ENCODE data around the gene CLNK.

CLNK gene

DNA sequence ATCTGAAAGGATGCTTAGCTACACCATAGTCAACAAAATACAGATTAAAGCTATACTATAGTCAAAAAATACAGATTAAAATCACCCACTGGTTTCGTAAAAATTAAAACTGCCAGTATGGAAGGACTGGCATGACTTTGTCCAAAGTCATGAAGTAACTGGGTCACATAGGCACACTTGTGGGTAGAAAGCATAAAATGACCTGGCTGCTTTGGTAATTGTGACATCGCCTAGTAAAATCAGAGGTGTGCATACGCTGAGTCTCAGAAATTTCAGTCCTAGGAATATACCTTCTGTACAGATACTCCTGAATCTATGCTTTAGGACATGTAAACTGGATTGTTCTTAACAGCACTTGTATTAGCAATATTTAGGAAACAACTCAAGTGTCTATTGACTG is 28.1 kb downstream of the CLNK start:
- TF ChIP-seq, protein P1, sequence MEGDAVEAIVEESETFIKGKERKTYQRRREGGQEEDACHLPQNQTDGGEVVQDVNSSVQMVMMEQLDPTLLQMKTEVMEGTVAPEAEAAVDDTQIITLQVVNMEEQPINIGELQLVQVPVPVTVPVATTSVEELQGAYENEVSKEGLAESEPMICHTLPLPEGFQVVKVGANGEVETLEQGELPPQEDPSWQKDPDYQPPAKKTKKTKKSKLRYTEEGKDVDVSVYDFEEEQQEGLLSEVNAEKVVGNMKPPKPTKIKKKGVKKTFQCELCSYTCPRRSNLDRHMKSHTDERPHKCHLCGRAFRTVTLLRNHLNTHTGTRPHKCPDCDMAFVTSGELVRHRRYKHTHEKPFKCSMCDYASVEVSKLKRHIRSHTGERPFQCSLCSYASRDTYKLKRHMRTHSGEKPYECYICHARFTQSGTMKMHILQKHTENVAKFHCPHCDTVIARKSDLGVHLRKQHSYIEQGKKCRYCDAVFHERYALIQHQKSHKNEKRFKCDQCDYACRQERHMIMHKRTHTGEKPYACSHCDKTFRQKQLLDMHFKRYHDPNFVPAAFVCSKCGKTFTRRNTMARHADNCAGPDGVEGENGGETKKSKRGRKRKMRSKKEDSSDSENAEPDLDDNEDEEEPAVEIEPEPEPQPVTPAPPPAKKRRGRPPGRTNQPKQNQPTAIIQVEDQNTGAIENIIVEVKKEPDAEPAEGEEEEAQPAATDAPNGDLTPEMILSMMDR (IDR thresholded peaks at IDR 0.05; ENCODE audit: low read length, missing control alignments) = no peak
- no peak for DNase-seq (ENCODE audit: low read depth)
- H3K4me3 ChIP-seq (replicated peaks; ENCODE audit: low read depth, low read length) = no peak overlapping the region

DNA sequence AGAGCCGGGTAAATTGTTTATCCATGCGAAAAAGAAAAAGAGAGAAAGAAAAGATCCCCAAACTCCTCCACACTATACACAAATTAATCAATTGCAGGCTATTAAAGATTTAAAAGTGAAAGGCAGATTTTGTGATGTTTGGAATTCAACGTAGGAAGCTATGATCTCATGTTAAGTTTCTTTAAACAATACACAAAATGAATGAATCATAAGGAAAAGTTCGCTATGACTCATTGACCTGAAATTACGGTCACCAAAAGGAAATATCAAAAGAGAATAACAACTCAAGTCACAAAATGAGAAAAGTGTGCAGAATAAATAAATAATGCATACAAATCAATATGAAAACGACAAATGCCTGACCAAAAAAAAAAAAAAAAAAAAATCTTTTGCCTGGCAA is 28.6 kb downstream of the CLNK start:
- TF ChIP-seq, protein P1 (IDR thresholded peaks at IDR 0.05; ENCODE audit: low read length, missing control alignments) = no peak
- H3K4me3 ChIP-seq (replicated peaks; ENCODE audit: low read depth, low read length) = no peak overlapping the region
- peak; percentile 74 for DNase-seq (ENCODE audit: low read depth)

DNA sequence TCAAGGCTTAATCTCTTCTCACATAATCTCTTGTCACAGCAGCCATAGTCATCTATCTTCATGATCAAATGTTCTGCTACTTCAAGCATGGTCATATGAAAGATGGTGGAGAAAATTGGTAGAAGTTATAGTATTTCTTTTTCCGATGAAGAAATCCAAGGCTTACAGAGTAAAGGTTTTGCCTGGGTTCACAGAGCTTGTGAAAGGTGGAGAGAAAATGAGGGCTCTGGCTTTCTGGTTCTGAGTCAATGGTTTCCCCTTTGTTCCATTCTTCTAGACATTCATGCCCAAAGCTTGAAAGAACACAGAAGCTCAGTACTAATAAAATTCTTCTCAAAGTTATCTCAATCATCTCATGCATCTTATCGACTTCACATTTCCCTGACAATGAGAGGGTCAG is 36.1 kb downstream of the CLNK start:
- no peak overlapping the region for H3K4me3 ChIP-seq (replicated peaks; ENCODE audit: low read depth, low read length)
- no peak for DNase-seq (ENCODE audit: low read depth)
- TF ChIP-seq, protein P1 (IDR thresholded peaks at IDR 0.05; ENCODE audit: low read length, missing control alignments) = no peak

DNA sequence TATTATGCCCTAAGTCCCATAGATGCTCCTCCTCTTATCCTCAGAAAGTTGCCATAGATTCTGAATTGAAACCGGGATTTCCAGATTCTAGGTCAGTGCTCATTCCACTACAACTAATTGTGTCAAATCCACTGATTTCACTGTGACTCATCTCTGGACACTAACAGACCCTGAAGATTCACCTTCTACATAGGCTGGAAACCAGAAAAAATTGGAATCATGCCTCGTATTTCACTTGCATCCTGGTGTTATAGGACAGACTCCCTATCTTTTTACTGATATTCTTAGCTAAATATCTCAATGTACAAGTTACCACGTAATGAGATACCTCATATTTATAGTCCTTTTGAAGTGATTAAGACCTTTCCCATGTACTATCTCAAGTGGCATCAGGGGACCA is 36.7 kb downstream of the CLNK start:
- DNase-seq (ENCODE audit: low read depth) = no peak
- H3K4me3 ChIP-seq (replicated peaks; ENCODE audit: low read depth, low read length) = no peak overlapping the region
- TF ChIP-seq, protein P1 (IDR thresholded peaks at IDR 0.05; ENCODE audit: low read length, missing control alignments) = no peak

DNA sequence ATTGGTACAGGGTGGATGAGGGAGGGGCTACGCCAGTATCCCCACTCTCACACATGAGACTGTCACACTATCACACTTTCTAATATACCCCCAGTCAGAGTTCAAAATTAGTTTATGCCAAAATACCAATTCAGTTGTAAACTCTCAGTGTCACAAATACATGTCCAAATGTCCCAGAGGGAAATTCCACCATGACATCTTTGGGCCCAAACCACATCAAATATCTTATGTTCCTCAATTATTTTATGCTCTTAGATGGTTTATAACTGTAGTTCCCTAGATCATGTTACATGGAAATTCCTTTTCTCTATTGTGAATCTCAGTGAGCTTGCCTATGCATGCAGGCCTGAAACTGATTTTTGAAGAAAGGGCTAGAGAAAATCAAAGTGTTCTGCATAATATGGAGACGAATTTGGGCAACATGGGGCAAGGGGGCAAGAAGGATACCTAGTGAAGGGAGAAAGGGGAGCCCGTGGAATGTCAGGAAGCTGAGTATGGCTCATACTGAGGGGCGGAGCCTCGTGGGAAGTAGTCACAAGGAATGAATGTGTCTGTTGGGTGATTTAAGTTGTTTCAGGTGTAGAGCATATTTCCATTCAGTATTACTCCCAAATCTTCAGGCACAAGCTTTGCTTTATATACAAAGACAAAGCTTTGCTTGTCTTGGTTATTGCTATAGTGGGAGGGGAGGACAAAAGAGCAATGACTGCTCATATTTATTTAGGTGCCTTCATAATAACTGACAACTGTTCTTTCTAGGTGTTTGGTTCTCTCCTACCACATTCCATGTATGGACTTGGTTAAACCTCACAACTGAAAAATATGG is 40.8 kb downstream of the CLNK start:
- DNase-seq (ENCODE audit: low read depth) = no peak
- TF ChIP-seq, protein P1 (IDR thresholded peaks at IDR 0.05; ENCODE audit: low read length, missing control alignments) = no peak
- no peak overlapping the region for H3K4me3 ChIP-seq (replicated peaks; ENCODE audit: low read depth, low read length)

DNA sequence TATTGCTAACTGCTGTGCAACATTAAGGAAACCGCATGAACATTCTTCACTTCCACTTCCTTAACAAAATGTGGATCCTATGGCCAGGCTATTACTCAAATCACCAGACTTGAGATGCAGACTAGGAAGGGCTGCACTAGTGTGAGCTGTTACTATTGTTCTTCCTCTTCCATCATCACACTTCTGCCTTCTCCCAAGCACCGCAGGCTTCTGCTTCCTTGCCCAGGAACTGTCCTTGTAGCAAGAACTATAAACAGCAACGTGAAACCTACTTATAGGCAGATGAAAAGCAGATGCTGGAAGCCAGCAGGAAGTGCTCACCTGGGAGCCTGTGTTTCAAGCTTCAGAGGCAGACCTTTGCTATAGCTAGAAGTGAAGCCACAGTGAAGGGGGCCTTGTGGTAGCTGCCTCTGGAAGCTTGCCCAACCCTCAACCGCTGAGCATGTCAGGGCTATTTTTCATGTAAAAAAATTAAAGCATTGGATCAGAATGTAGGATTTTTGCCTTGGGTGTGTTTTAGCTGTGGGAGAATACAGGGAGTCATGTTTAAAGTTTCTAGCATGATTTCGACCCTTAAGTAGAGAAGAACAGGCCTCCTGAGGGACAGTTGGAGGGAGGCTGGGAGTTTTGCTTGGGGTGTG is 43.9 kb downstream of the CLNK start:
- no peak for DNase-seq (ENCODE audit: low read depth)
- no peak overlapping the region for H3K4me3 ChIP-seq (replicated peaks; ENCODE audit: low read depth, low read length)
- TF ChIP-seq, protein P1 (IDR thresholded peaks at IDR 0.05; ENCODE audit: low read length, missing control alignments) = no peak
